ENCODE measurements around the gene C4BPB.

DNA sequence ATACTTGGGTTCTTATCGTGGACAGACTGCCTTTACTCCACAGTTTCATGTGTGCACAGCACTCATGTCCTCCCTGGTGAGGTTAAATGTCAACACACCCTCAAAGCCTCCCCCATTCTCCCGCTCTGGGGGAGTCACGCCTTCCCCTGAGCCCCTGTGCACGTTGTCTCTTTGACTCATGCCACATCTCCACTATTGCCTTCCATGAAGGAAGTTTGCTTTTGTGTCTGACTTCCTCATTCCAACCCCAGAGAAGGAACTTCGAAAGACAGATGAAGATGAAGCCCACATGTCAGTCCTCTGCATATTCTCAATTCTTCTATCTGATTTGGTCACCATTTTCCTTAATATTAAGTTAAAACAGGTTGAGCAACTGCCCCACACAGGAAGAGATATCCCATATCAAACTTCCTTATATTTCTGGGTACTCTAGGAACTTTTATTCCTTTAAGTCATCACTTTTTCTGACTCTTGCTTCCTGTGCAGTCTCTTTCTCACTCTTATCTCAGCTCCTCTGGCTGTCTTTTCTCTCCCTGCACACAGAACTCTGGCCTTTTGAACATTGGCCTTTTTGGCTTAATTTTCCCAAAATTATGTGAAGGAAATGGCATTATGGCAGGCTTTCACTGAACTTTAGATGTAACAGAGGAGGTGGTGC is 56.9 kb downstream of the C4BPB start:
- TF ChIP-seq, protein P1, sequence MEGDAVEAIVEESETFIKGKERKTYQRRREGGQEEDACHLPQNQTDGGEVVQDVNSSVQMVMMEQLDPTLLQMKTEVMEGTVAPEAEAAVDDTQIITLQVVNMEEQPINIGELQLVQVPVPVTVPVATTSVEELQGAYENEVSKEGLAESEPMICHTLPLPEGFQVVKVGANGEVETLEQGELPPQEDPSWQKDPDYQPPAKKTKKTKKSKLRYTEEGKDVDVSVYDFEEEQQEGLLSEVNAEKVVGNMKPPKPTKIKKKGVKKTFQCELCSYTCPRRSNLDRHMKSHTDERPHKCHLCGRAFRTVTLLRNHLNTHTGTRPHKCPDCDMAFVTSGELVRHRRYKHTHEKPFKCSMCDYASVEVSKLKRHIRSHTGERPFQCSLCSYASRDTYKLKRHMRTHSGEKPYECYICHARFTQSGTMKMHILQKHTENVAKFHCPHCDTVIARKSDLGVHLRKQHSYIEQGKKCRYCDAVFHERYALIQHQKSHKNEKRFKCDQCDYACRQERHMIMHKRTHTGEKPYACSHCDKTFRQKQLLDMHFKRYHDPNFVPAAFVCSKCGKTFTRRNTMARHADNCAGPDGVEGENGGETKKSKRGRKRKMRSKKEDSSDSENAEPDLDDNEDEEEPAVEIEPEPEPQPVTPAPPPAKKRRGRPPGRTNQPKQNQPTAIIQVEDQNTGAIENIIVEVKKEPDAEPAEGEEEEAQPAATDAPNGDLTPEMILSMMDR (conservative IDR thresholded peaks at IDR 0.05; ENCODE audit: low read depth, low read length) = no peak
- no peak for TF ChIP-seq EZH2 (IDR thresholded peaks at IDR 0.05; ENCODE audit: borderline replicate concordance, low read depth, low read length, poor library complexity, severe bottlenecking)
